ENCODE measurements around the gene OR56A4.
"Not testable (repeated sequence)": the region's sequence is repeated elsewhere in the genome, so short reads cannot be mapped to it uniquely, and the experiment has no call there.

Gene OR56A4

GRCh38 chr11:6006846-6007245, at the start of gene OR56A4:
TSS of gene OR56A4 (minus strand) at chr11:6006946. CDS start at chr11:6002992, 3,954 bp downstream.
- no peak for DNase-seq

- no peak for DNase-seq
Observed at GRCh38 chr11:6055569-6055968, 48.8 kb upstream of the OR56A4 start.

GRCh38 chr11:6052374-6052773, 45.6 kb upstream of the OR56A4 start:
- DNase-seq, result no peak

- DNase-seq, result no peak
Observed at GRCh38 chr11:6040874-6041273, 34.1 kb upstream of the OR56A4 start.

GRCh38 chr11:6030708-6031405, 24.1 kb upstream of the OR56A4 start, which contains the start of gene OR56A1:
TSS of gene OR56A1 (minus strand) at chr11:6030758. CDS start at chr11:6027692, 3,066 bp downstream.
- DNase-seq, result no peak

GRCh38 chr11:6027501-6027900, 20.8 kb upstream of the OR56A4 start:
- DNase-seq, result no peak

- no peak for DNase-seq
Observed at GRCh38 chr11:6025056-6025455, 18.3 kb upstream of the OR56A4 start.

- peak; percentile 36 for DNase-seq
Observed at GRCh38 chr11:6022956-6023355, 16.2 kb upstream of the OR56A4 start.

- DNase-seq, result no peak
Observed at GRCh38 chr11:6013042-6013441, 6.3 kb upstream of the OR56A4 start.

GRCh38 chr11:6012035-6012668, 5.4 kb upstream of the OR56A4 start:
- no peak for DNase-seq

- DNase-seq, result no peak
Observed at GRCh38 chr11:6006395-6006794, 351 bp downstream of the OR56A4 start.

GRCh38 chr11:6002202-6002699, 4.5 kb downstream of the OR56A4 start:
- DNase-seq, result no peak

GRCh38 chr11:5994791-5995190, 12.0 kb downstream of the OR56A4 start:
- DNase-seq, result no peak

GRCh38 chr11:5992604-5993251, 14.0 kb downstream of the OR56A4 start:
- peak; percentile 30 for DNase-seq

- DNase-seq, result no peak
Observed at GRCh38 chr11:5992150-5992549, 14.6 kb downstream of the OR56A4 start.

- DNase-seq, result no peak
Observed at GRCh38 chr11:5989203-5989602, 17.5 kb downstream of the OR56A4 start.

- DNase-seq, result no peak
Observed at GRCh38 chr11:5986885-5987284, 19.9 kb downstream of the OR56A4 start, which contains the start of gene OR52L1. TSS of gene OR52L1 (minus strand) at chr11:5986985. CDS start at chr11:5986930, 55 bp downstream.

- DNase-seq, result no peak
Observed at GRCh38 chr11:5983443-5983842, 23.3 kb downstream of the OR56A4 start.

- DNase-seq, result no peak
Observed at GRCh38 chr11:5973530-5973929, 33.2 kb downstream of the OR56A4 start.

GRCh38 chr11:5968394-5968793, 38.4 kb downstream of the OR56A4 start, which contains the start of gene OR56A5:
TSS of gene OR56A5 (minus strand) at chr11:5968494. CDS start at chr11:5968494, 0 bp downstream.
- no peak for DNase-seq

GRCh38 chr11:5967708-5968107, 39.0 kb downstream of the OR56A4 start:
- no peak for DNase-seq

- no peak for DNase-seq
Observed at GRCh38 chr11:5966958-5967357, 39.8 kb downstream of the OR56A4 start.

GRCh38 chr11:5960704-5961320, 45.9 kb downstream of the OR56A4 start:
- not testable (repeated sequence) for DNase-seq
